GM19193 (cell line): ENCODE data around the gene LPIN2.

ENCODE experiments used
- POLR2A ChIP-seq: IDR thresholded peaks from 4 replicates; pipeline ENCODE4 v1.6.1; 2011; ENCODE audit not compliant: insufficient read depth, insufficient read length; ENCODE audit errors: extremely low read depth

The LPIN2 gene

GRCh38 chr18:3013024-3013804 lies at the start of gene LPIN2:
LPIN2 (minus strand) TSS chr18:3013144; CDS start chr18:2960840, 52,304 bp downstream.
- no peak for TF ChIP-seq POLR2A

DNA sequence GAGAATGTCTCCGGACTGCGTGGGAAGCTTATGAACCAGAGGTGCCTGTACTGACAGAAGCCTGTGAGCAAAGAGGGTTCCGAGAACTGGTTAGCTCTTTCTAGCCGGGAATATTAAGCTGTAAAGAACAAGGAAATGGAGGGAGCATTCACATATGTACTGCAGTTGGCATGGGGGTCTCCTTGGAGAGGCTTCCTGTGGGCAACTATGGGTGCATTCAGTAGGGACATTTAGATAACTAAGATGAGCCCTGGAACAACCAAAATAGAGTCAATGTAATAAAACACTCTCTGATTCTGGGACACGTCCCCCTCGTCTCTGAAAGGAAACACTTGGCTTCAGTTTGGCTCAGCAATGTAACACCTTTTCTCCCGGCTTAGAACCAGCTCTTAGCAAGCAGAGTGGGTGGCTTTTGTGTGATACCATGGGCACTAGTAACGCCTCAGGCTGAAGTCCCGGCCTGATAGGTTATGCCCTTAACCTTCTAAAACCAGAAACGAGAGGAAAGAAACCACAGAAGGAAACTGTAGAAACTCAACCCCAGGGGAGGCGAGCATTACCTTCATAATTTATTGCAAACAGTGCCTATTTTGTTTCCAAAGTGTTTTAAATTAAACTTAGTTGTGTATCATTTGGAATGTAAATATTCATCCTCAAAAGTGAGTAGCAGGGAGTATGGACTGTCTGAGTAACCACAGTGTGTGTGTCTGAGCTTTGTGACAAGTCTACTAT lies 48.8 kb upstream of the LPIN2 start:
- TF ChIP-seq POLR2A, result no peak

- no peak for TF ChIP-seq POLR2A
Measured at GRCh38 chr18:3060667-3061580, 48.0 kb upstream of the LPIN2 start.

DNA sequence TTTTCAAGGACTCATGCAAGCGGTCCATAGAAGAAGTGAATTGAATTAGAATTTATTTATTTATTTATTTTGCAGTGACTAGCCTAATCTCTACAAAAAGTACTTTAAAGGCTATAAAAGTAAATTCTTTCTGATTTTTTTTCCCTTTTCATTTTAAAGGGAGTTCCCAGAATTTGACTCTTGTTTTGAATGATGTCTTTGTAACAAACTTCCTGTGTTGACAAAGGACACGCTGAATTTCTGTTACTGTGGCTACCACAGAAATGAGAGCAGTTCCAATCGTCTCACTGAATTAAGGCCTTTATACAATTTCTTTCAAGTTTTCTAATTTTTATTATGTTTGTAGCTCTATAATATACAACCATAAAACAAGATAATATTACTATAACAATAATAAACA lies 46.3 kb upstream of the LPIN2 start:
- TF ChIP-seq POLR2A, result no peak

GRCh38 chr18:3058328-3059191 lies 45.6 kb upstream of the LPIN2 start:
- no peak for TF ChIP-seq POLR2A

- TF ChIP-seq POLR2A, result no peak
Measured at GRCh38 chr18:3057526-3057925, 44.6 kb upstream of the LPIN2 start.

GRCh38 chr18:3056311-3056710 lies 43.4 kb upstream of the LPIN2 start:
- TF ChIP-seq POLR2A, result no peak

- no peak for TF ChIP-seq POLR2A
Measured at GRCh38 chr18:3055816-3056215, 42.9 kb upstream of the LPIN2 start.

GRCh38 chr18:3055186-3055728 lies 42.3 kb upstream of the LPIN2 start:
- no peak for TF ChIP-seq POLR2A

GRCh38 chr18:3054780-3055179 lies 41.8 kb upstream of the LPIN2 start:
- TF ChIP-seq POLR2A, result no peak

DNA sequence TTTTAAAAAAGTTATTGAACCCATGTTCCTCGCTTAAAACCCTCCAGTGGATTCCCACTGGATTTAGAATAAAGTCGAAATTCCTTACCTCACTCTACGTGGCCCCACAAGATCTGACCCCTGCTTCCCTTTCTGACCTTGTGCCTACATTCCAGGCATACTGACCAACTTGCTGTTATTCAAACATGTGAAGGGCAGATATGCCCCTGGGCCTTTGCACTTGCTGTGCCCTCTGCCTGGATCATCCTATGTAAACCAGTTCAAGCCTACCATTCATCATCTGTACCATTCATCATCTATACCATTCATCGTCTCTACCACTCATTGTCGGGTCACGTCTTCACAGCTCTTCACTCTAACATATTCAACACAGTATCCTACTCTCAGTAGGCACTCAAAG lies 41.3 kb upstream of the LPIN2 start:
- no peak for TF ChIP-seq POLR2A

- TF ChIP-seq POLR2A, result no peak
Measured at GRCh38 chr18:3053081-3053480, 40.1 kb upstream of the LPIN2 start.

DNA sequence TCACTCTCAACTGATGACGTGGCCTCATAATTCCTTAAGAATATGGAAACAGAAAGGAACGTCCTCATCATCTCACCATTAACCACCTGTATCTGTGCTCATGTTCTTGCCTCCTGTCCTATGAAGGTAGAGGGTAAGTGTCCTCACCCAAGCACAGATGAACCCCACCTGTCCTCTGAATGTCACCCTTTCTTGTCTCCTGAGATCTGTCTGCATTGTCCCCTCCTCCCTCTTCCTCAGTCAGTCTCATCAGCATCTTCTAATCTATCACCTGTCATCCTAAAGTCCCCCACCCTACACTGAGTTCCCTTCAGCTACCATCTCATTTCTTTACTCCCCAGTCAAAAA lies 39.4 kb upstream of the LPIN2 start:
- no peak for TF ChIP-seq POLR2A

- TF ChIP-seq POLR2A, result no peak
Measured at GRCh38 chr18:3051718-3052410, 38.9 kb upstream of the LPIN2 start.

DNA sequence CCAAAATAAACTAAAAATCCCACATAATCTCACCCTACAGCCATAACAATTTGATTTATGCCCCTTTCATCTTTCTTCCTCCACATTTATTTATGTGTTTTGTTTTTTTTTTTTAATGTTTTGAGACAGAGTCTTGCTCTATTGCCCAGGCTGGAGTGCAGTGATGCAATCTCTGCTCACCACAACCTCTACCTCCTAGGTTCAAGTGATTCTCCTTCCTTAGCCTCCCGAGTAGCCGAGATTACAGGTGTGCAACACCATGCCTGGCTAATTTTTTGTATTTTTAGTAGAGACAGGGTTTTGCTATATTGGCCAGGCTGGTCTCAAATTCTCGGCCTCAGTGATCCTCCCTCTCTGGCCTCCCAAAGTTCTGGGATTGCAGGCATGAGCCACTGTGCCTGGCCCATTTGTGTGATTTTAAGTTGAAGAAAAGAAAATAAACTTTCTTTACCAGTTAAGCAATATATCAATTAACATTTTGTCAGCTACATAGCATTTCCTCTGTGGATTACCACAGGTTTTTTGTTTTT lies 35.9 kb upstream of the LPIN2 start:
- no peak for TF ChIP-seq POLR2A
